Measurements from ENCODE around the gene M1AP.
"Not testable (repeated sequence)": the region's sequence is repeated elsewhere in the genome, so short reads cannot be mapped to it uniquely, and the experiment has no call there.

- not testable (repeated sequence) for TF ChIP-seq POLR2AphosphoS5 (IDR thresholded peaks at IDR 0.05; ENCODE audit: borderline replicate concordance, low read depth, low read length); EZH2 (IDR thresholded peaks at IDR 0.05); FOXP2 (optimal IDR thresholded peaks at IDR 0.05; ENCODE audit: control extremely low read depth, extremely low read length, insufficient read depth)
Measured at GRCh38 chr2:74561022-74561421, 87.1 kb downstream of the M1AP start.
